Activated naive CD8-positive, alpha-beta T cell treated with anti-CD3 and anti-CD28 coated beads, Interleukin-2, amount 10 ng/mL, durations not matched to agents 7 days and 5 days (primary cell): ENCODE data around the gene BCAN. TPM values are rescaled to one million over a fixed set of nuclear protein-coding genes. Genes with fewer than 3 reads are reported as not detected.
"Not testable (repeated sequence)": the region's sequence is repeated elsewhere in the genome, so short reads cannot be mapped to it uniquely, and the experiment has no call there.

Experiments used
- ATAC-seq: fragments of 150-1000 bp; cut with Tn5 transposase; one replicate; pipeline ENCODE4 v1.10.0; 2021; ENCODE audit warnings: low read depth, moderate library complexity
- POLR2A ChIA-PET: fragments of 350-600 bp; sonication (Branson Sonifier 250); formaldehyde crosslinking; loops from one replicate; lab custom pipeline; 2021; ENCODE audit warnings: antibody characterized with exemption; lab: Charles Lee
- DNase-seq: peaks from one replicate; pipeline ENCODE4 v3.0.0; 2021
- H3K27ac Mint-ChIP-seq: one replicate; pipeline ENCODE4 v1.8.0; 2022; ENCODE audit warnings: mild to moderate bottlenecking, mixed read lengths
- H3K27me3 Mint-ChIP-seq: one replicate; pipeline ENCODE4 v1.8.0; 2022; ENCODE audit warnings: mild to moderate bottlenecking, moderate library complexity, mixed read lengths
- H3K36me3 Mint-ChIP-seq: one replicate; pipeline ENCODE4 v1.8.0; 2021; ENCODE audit warnings: mild to moderate bottlenecking, mixed read lengths
- H3K4me1 Mint-ChIP-seq: one replicate; pipeline ENCODE4 v1.8.0; 2021; ENCODE audit warnings: mixed read lengths
- H3K4me3 Mint-ChIP-seq: one replicate; pipeline ENCODE4 v1.8.0; 2022; ENCODE audit warnings: mild to moderate bottlenecking, moderate library complexity, mixed read lengths
- H3K9me3 Mint-ChIP-seq: one replicate; pipeline ENCODE4 v1.8.0; 2021; ENCODE audit warnings: mixed read lengths
- total RNA-seq, 2 experiments: library from RNA; stranded (reverse); gene quantifications; one replicate each; pipeline ENCODE4 v1.2.3, GENCODE V29; 2021

The BCAN gene
- total RNA-seq, 2 experiments from 2014 or later, result not detected

GRCh38 chr1:156623946-156624813, 17.7 kb upstream of the BCAN start:
- DNase-seq, result peak; percentile 67
- H3K4me3 Mint-ChIP-seq, result peak overlapping the region; percentile 41
- POLR2A ChIA-PET, result interaction anchor here (0.7 to 2.0 kb wide), 7 partner anchors 17 to 104 kb away, joined by 3 to 6 read pairs (median 3); partner anchors contain the start of genes BCAN, ISG20L2 and METTL25B
- H3K4me1 Mint-ChIP-seq, result peaks cover 6% of the 10 kb centered on the region
- ATAC-seq, result peak; percentile 73
- no peaks in the 10 kb centered on the region for H3K9me3 Mint-ChIP-seq
- H3K36me3 Mint-ChIP-seq, result no peaks in the 10 kb centered on the region
- peaks cover 72% of the 10 kb centered on the region for H3K27me3 Mint-ChIP-seq
- H3K27ac Mint-ChIP-seq, result no peak overlapping the region

DNA sequence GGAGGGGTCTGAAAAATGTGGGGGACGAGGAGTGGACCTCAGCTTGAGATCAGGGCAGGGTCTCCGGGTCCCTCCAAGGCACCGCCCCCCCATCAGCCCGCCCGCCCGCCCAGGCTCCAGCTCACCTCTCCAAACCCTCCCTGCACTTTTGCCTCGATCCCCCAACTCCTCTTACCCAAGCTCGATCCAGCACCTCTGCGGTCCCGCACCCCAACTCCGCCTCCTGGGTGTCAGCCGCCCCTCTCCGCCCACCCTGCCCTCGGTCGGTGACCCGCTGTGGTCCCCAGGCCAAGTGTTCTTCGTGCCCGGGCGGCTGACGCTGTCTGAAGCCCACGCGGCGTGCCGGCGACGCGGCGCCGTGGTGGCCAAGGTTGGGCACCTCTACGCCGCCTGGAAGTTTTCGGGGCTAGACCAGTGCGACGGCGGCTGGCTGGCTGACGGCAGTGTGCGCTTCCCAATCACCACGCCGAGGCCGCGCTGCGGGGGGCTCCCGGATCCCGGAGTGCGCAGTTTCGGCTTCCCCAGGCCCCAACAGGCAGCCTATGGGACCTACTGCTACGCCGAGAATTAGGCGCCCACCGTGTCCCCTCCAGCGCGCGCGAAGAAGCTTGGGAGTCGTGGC, 17.0 kb upstream of the BCAN start:
- DNase-seq, result no peak
- H3K36me3 Mint-ChIP-seq, result no peaks in the 10 kb centered on the region
- H3K9me3 Mint-ChIP-seq, result no peaks in the 10 kb centered on the region
- peaks cover 72% of the 10 kb centered on the region for H3K27me3 Mint-ChIP-seq
- H3K4me3 Mint-ChIP-seq, result no peak overlapping the region
- no peak overlapping the region for H3K27ac Mint-ChIP-seq
- POLR2A ChIA-PET, result interaction anchor here (0.6 to 2.0 kb wide), 7 partner anchors 17 to 279 kb away, joined by 3 to 6 read pairs (median 3); partner anchors contain the start of gene BCAN
- ATAC-seq, result peak; percentile 6
- peaks cover 5% of the 10 kb centered on the region for H3K4me1 Mint-ChIP-seq

- no peak overlapping the region for H3K27ac Mint-ChIP-seq
- H3K9me3 Mint-ChIP-seq, result no peaks in the 10 kb centered on the region
- H3K27me3 Mint-ChIP-seq, result peaks cover 73% of the 10 kb centered on the region
- DNase-seq, result peak; percentile 80
- peaks cover 5% of the 10 kb centered on the region for H3K4me1 Mint-ChIP-seq
- no peaks in the 10 kb centered on the region for H3K36me3 Mint-ChIP-seq
- POLR2A ChIA-PET, result interaction anchor here (0.6 to 2.4 kb wide), 3 partner anchors 18 to 280 kb away, joined by 3 to 8 read pairs (median 3); no protein-coding TSS in a partner anchor
- H3K4me3 Mint-ChIP-seq, result peak overlapping the region; percentile 32
- peak; percentile 46 for ATAC-seq
These were observed 16.4 kb upstream of the BCAN start for GRCh38 chr1:156625436-156626078.

GRCh38 chr1:156626079-156626438, 15.9 kb upstream of the BCAN start:
- ATAC-seq, result no peak

GRCh38 chr1:156627313-156627880, 14.5 kb upstream of the BCAN start:
- Mint-ChIP-seq H3K4me3 (no peak overlapping the region), H3K36me3 (no peaks in the 10 kb centered on the region), H3K27ac (no peak overlapping the region), H3K27me3 (peaks cover 70% of the 10 kb centered on the region), H3K9me3 (no peaks in the 10 kb centered on the region), H3K4me1 (peaks cover 5% of the 10 kb centered on the region)
- no peak for ATAC-seq
- POLR2A ChIA-PET, result interaction anchor here (0.7 to 2.4 kb wide), 4 partner anchors 16 to 51 kb away, joined by 3 to 8 read pairs (median 4); no protein-coding TSS in a partner anchor
- no peak for DNase-seq

More at GRCh38 chr1:156626079-156626438, 15.9 kb upstream of the BCAN start:
- POLR2A ChIA-PET, result interaction anchor here (2.4 kb wide), 1 partner anchor 17 kb away, joined by 8 read pairs; no protein-coding TSS in a partner anchor
- no peak overlapping the region for H3K4me3 Mint-ChIP-seq
- H3K4me1 Mint-ChIP-seq, result peaks cover 5% of the 10 kb centered on the region
- no peak for DNase-seq
- H3K27me3 Mint-ChIP-seq, result peaks cover 75% of the 10 kb centered on the region
- no peaks in the 10 kb centered on the region for H3K36me3 Mint-ChIP-seq
- no peak overlapping the region for H3K27ac Mint-ChIP-seq
- H3K9me3 Mint-ChIP-seq, result no peaks in the 10 kb centered on the region

- H3K36me3 Mint-ChIP-seq, result no peaks in the 10 kb centered on the region
- DNase-seq (no peak), ATAC-seq (no peak)
- H3K9me3 Mint-ChIP-seq, result no peaks in the 10 kb centered on the region
- no peak overlapping the region for H3K4me3 Mint-ChIP-seq
- H3K27ac Mint-ChIP-seq, result no peak overlapping the region
- POLR2A ChIA-PET, result no interaction called here
- peaks cover 5% of the 10 kb centered on the region for H3K4me1 Mint-ChIP-seq
- peaks cover 76% of the 10 kb centered on the region for H3K27me3 Mint-ChIP-seq
These were observed 12.0 kb upstream of the BCAN start for GRCh38 chr1:156629823-156630449.

- ATAC-seq, H3K27ac Mint-ChIP-seq, H3K36me3 Mint-ChIP-seq, H3K4me3 Mint-ChIP-seq, POLR2A ChIA-PET, DNase-seq, H3K9me3 Mint-ChIP-seq, H3K4me1 Mint-ChIP-seq: not testable (repeated sequence)
- peaks cover 76% of the 10 kb centered on the region for H3K27me3 Mint-ChIP-seq
These were observed 10.8 kb upstream of the BCAN start for GRCh38 chr1:156631152-156631551.

- ATAC-seq (no peak), DNase-seq (no peak)
- Mint-ChIP-seq H3K4me3 (no peak overlapping the region), H3K27ac (no peak overlapping the region), H3K4me1 (no peaks in the 10 kb centered on the region), H3K27me3 (peaks cover 79% of the 10 kb centered on the region), H3K36me3 (no peaks in the 10 kb centered on the region), H3K9me3 (no peaks in the 10 kb centered on the region)
- POLR2A ChIA-PET, result no interaction called here
These were observed 9.6 kb upstream of the BCAN start for GRCh38 chr1:156632355-156632754.

DNA sequence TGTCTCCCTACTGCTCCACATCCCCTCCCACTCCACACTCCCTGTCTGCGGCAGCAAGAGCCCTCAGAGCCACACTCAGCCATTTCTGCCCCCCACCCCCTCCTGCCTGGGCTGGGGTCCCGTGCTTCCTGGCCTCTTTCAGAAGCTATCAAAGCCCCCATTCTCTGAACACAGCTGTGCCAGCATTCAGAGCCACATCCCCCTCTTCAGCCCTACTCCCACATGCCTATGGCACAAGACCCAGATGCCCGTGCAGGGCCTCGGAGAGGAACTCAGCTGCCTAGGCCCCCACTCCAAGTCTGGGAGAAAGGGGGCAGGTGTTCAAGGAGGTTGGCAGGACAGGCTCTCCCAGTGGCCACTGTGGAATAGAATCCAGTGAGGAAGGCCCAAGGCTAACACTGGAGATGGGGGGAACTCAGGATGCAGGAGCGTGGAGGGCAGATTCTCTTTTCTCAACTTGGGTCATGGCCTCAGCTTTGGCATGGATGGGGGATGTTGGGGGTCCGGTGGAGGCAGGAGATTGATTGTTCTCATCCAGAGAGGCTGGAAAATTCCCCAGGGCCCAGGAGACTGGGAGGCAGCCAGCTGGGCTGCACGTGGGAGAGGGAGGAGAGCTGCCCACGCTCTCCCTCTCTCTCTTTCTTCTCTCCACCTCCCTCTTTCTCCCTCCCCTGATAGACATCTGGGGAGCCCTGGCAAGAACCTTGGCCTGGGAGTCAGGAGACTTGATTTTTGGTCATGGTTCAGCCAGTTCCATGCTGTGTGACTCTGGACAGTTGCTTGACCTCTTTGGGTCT, 3.5 kb upstream of the BCAN start:
- Mint-ChIP-seq H3K4me3 (no peak overlapping the region), H3K27ac (no peak overlapping the region), H3K4me1 (peaks cover 17% of the 10 kb centered on the region), H3K27me3 (peaks cover 78% of the 10 kb centered on the region), H3K9me3 (no peaks in the 10 kb centered on the region), H3K36me3 (no peaks in the 10 kb centered on the region)
- POLR2A ChIA-PET, result no interaction called here
- no peak for ATAC-seq
- no peak for DNase-seq

DNA sequence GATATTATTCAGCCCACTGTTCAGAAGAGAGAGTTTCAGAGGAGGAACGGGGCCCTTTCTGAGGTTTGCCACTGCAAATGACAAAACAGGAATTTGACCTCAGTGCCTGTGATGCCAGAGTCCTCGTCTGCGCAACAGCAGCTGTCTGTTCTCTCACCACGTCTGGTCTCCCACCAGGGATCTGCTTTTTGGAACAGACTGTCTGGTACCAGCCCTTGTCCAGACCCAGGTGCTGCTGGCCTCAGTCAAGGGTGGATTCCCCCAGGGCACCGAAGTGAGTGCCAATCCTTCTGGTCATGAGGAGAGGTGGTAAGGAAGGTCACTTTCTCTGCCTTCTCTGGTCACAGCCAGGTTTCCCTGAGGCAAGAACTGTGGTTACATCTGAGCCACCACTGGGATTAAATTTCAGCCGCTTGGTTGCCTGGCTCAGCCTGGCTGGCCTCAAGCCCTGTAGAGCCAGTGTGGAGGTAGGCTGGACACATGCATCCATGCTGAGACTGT, 2.3 kb upstream of the BCAN start:
- ATAC-seq (no peak), DNase-seq (no peak)
- Mint-ChIP-seq H3K27me3 (peaks cover 80% of the 10 kb centered on the region), H3K4me3 (no peak overlapping the region), H3K4me1 (peaks cover 30% of the 10 kb centered on the region), H3K9me3 (no peaks in the 10 kb centered on the region), H3K36me3 (no peaks in the 10 kb centered on the region), H3K27ac (no peak overlapping the region)
- POLR2A ChIA-PET, result interaction anchor here (0.6 kb wide), 1 partner anchor 108 kb away, joined by 4 read pairs; no protein-coding TSS in a partner anchor

GRCh38 chr1:156640842-156641706, 843 bp upstream of the BCAN start:
- no peaks in the 10 kb centered on the region for H3K36me3 Mint-ChIP-seq
- no peak for ATAC-seq
- H3K27ac Mint-ChIP-seq, result no peak overlapping the region
- H3K27me3 Mint-ChIP-seq, result peaks cover 81% of the 10 kb centered on the region
- H3K4me1 Mint-ChIP-seq, result peaks cover 38% of the 10 kb centered on the region
- no peaks in the 10 kb centered on the region for H3K9me3 Mint-ChIP-seq
- H3K4me3 Mint-ChIP-seq, result peak overlapping the region; percentile 38
- POLR2A ChIA-PET, result interaction anchor here (0.9 kb wide), 1 partner anchor 17 kb away, joined by 3 read pairs; no protein-coding TSS in a partner anchor
- no peak for DNase-seq
